HL-60 (cell line): ENCODE data around the gene MTCL1.

Experiments
- DNase-seq, 2 experiments: peaks; one replicate each; pipeline ENCODE4 v3.0.0-alpha.2; 2010 to 2020; ENCODE audit warnings: low read depth in 1 of 2, low spot score in 1 of 2
- H3K27ac ChIP-seq: fragments of 250-450 bp; sonication (Bioruptor Pico); replicated peaks from 2 replicates; pipeline ENCODE4 v1.5.1; 2020; ENCODE audit warnings: mild to moderate bottlenecking, moderate library complexity
- H3K27me3 ChIP-seq: fragments of 250-450 bp; sonication (Bioruptor Pico); 2 replicates; pipeline ENCODE4 v1.5.1; 2021; ENCODE audit warnings: mild to moderate bottlenecking, moderate library complexity; ENCODE audit not compliant: insufficient read depth, poor library complexity, severe bottlenecking
- H3K4me3 ChIP-seq: replicated peaks from 2 replicates; pipeline ENCODE4 v1.5.1; 2011; ENCODE audit warnings: mild to moderate bottlenecking, control low read depth, low read length; ENCODE audit not compliant: insufficient read depth
- CTCF ChIP-seq: IDR thresholded peaks from one replicate; pipeline ENCODE4 v1.5.1; 2011; ENCODE audit warnings: low read length, control low read depth, inconsistent platforms; ENCODE audit not compliant: insufficient read depth
- GABPA ChIP-seq: IDR thresholded peaks from 2 replicates; pipeline ENCODE4 v1.6.1; 2012; ENCODE audit warnings: low read depth
- POLR2AphosphoS5 ChIP-seq: IDR thresholded peaks from 2 replicates; pipeline ENCODE4 v1.6.1; 2012; ENCODE audit warnings: low read depth
- REST ChIP-seq: IDR thresholded peaks from 2 replicates; pipeline ENCODE4 v1.6.1; 2012; ENCODE audit warnings: low read depth; ENCODE audit not compliant: insufficient replicate concordance
- SPI1 ChIP-seq: IDR thresholded peaks from 2 replicates; pipeline ENCODE4 v1.6.1; 2012; ENCODE audit warnings: low read depth, mild to moderate bottlenecking, borderline replicate concordance

Gene MTCL1

GRCh38 chr18:8703092-8703709 is 2.2 kb upstream of the MTCL1 start:
- no peak overlapping the region for H3K4me3 ChIP-seq
- H3K27ac ChIP-seq: no peak overlapping the region
- no peak for DNase-seq

GRCh38 chr18:8703781-8704301 is 1.5 kb upstream of the MTCL1 start:
- no peak for TF ChIP-seq CTCF
- no peak overlapping the region for H3K4me3 ChIP-seq
- peaks cover 65% of the 10 kb centered on the region for H3K27me3 ChIP-seq
- H3K27ac ChIP-seq: no peak overlapping the region
- DNase-seq: no peak

More at GRCh38 chr18:8703092-8703709, 2.2 kb upstream of the MTCL1 start:
- peaks cover 60% of the 10 kb centered on the region for H3K27me3 ChIP-seq
- TF ChIP-seq GABPA (no peak), POLR2AphosphoS5 (no peak), CTCF (no peak), REST (no peak), SPI1 (no peak)

GRCh38 chr18:8704361-8705237 is 757 bp upstream of the MTCL1 start:
- TF ChIP-seq CTCF (no peak), POLR2AphosphoS5 (no peak), SPI1 (no peak), REST (no peak), GABPA (no peak)
- DNase-seq: peak; percentile 49 to 53
- peak overlapping the region; percentile 75 for H3K4me3 ChIP-seq
- H3K27me3 ChIP-seq: peaks cover 70% of the 10 kb centered on the region
- H3K27ac ChIP-seq: no peak overlapping the region
